BJ (cell line): Measurements from ENCODE around the gene NSG2. TPM values are rescaled to one million over a fixed set of nuclear protein-coding genes. Genes with fewer than 3 reads are reported as not detected.

Source experiments
- CTCF ChIA-PET: fragments of 350-600 bp; formaldehyde crosslinking; extraction: SDS; loops from one replicate; lab custom pipeline; 2021; ENCODE audit warnings: antibody characterized with exemption, inconsistent platforms; lab: Yijun Ruan, JAX
- POLR2A ChIA-PET: fragments of 300-600 bp; sonication (Branson Sonifier 250); formaldehyde crosslinking; extraction: SDS; loops from one replicate; lab custom pipeline; 2021; ENCODE audit warnings: antibody characterized with exemption; lab: Charles Lee
- DNase-seq: peaks from one replicate; pipeline ENCODE4 v3.0.0-alpha.2; 2011; ENCODE audit warnings: low read depth
- H3K27me3 ChIP-seq: 2 replicates; pipeline ENCODE4 v1.6.0; 2011; ENCODE audit warnings: low read length; ENCODE audit not compliant: control insufficient read depth, insufficient read depth
- H3K36me3 ChIP-seq: 2 replicates; pipeline ENCODE4 v1.5.1; 2011; ENCODE audit warnings: low read length; ENCODE audit not compliant: control insufficient read depth, insufficient read depth
- H3K4me3 ChIP-seq: 2 replicates; pipeline ENCODE4 v1.5.1; 2011; ENCODE audit warnings: low read depth, mild to moderate bottlenecking, control low read depth, low read length
- CTCF ChIP-seq: IDR thresholded peaks from 2 replicates; pipeline ENCODE4 v1.5.1; 2011; ENCODE audit warnings: low read depth, mild to moderate bottlenecking, control low read depth, inconsistent platforms, low read length, moderate library complexity; ENCODE audit not compliant: insufficient read depth
- polyA plus RNA-seq: library from polyadenylated mRNA; depleted of rRNA; stranded (reverse); fragments of >200 nt; gene quantifications from 2 replicates; pipeline ENCODE4 v1.2.3, GENCODE V29; 2011

The NSG2 gene
- polyA plus RNA-seq, 1 experiment, result 0.04 TPM

- POLR2A ChIA-PET, result no interaction called here
- TF ChIP-seq CTCF, result no peak
- CTCF ChIA-PET, result interaction anchor here (0.7 kb wide), 1 partner anchor 14 kb away, joined by 4 read pairs; no protein-coding TSS in a partner anchor
- H3K36me3 ChIP-seq, result no peaks in the 10 kb centered on the region
- DNase-seq, result no peak
- H3K4me3 ChIP-seq, result no peak overlapping the region
- H3K27me3 ChIP-seq, result peaks cover 2% of the 10 kb centered on the region; the same call in 1 of the 2 replicates
Measured at GRCh38 chr5:174108745-174109144, 63.2 kb downstream of the NSG2 start.

- H3K36me3 ChIP-seq, result no peaks in the 10 kb centered on the region
- DNase-seq, result no peak
- CTCF ChIA-PET, result no interaction called here
- no peak for TF ChIP-seq CTCF
- H3K27me3 ChIP-seq, result no peaks in the 10 kb centered on the region
- POLR2A ChIA-PET, result interaction anchor here (0.6 kb wide), 1 partner anchor 10 kb away, joined by 3 read pairs; no protein-coding TSS in a partner anchor
- no peak overlapping the region for H3K4me3 ChIP-seq
Measured at GRCh38 chr5:174109698-174110260, 64.3 kb downstream of the NSG2 start.

- H3K27me3 ChIP-seq, result no peaks in the 10 kb centered on the region
- no peak for DNase-seq
- CTCF ChIA-PET, result no interaction called here
- no peak for TF ChIP-seq CTCF
- POLR2A ChIA-PET, result no interaction called here
- no peak overlapping the region for H3K4me3 ChIP-seq
- no peaks in the 10 kb centered on the region for H3K36me3 ChIP-seq
Measured at GRCh38 chr5:174110310-174110709, 64.8 kb downstream of the NSG2 start.

- no peak overlapping the region for H3K4me3 ChIP-seq
- no peaks in the 10 kb centered on the region for H3K27me3 ChIP-seq
- POLR2A ChIA-PET, result no interaction called here
- CTCF ChIA-PET, result interaction anchor here (0.6 kb wide), 1 partner anchor 46 kb away, joined by 3 read pairs; no protein-coding TSS in a partner anchor
- no peak for DNase-seq
- no peaks in the 10 kb centered on the region for H3K36me3 ChIP-seq
- no peak for TF ChIP-seq CTCF
Measured at GRCh38 chr5:174111287-174111973, 65.9 kb downstream of the NSG2 start.

GRCh38 chr5:174115226-174115625, 69.7 kb downstream of the NSG2 start:
- Histone ChIP-seq H3K36me3 (no peaks in the 10 kb centered on the region), H3K27me3 (no peaks in the 10 kb centered on the region), H3K4me3 (no peak overlapping the region)
- no peak for TF ChIP-seq CTCF
- ChIA-PET POLR2A (no interaction called here), CTCF (no interaction called here)
- DNase-seq, result no peak
